HCT116 (cell line): ENCODE data around the gene SERINC3.

Experiments used
- CTCF ChIP-seq, 3 experiments: fragments of 200-600 bp in 1 of 3; sonication (generic) in 1 of 3; IDR thresholded peaks in 2 of 3; conservative IDR thresholded peaks in 1 of 3; 2 replicates each; pipeline ENCODE4 v1.5.1; 2012 to 2017; ENCODE audit warnings: low read depth in 2 of 3, low read length in 2 of 3, antibody characterized with exemption in 1 of 3, borderline replicate concordance in 1 of 3, control low read depth in 1 of 3, mild to moderate bottlenecking in 1 of 3, mixed read lengths in 1 of 3, mixed run types in 1 of 3, moderate library complexity in 1 of 3; ENCODE audit not compliant: insufficient read depth in 1 of 3
- EZH2 ChIP-seq: fragments of 200-600 bp; sonication (generic); IDR thresholded peaks from 2 replicates; pipeline ENCODE4 v1.6.1; 2017; ENCODE audit warnings: antibody characterized with exemption, mixed run types
- EZH2phosphoT487 ChIP-seq: fragments of 200-600 bp; IDR thresholded peaks from 2 replicates; pipeline ENCODE4 v1.6.1; 2018; ENCODE audit warnings: antibody characterized with exemption, borderline replicate concordance
- MAX ChIP-seq: IDR thresholded peaks from 2 replicates; pipeline ENCODE4 v1.6.1; 2012
- POLR2A ChIP-seq: IDR thresholded peaks from 2 replicates; pipeline ENCODE4 v1.7.0; 2011; ENCODE audit warnings: borderline replicate concordance; ENCODE audit not compliant: insufficient read depth, insufficient read length; ENCODE audit errors: extremely low read depth
- POLR2AphosphoS5 ChIP-seq: IDR thresholded peaks from 2 replicates; pipeline ENCODE4 v1.6.1; 2011; ENCODE audit warnings: mild to moderate bottlenecking, low read depth, low read length, moderate library complexity
- REST ChIP-seq: IDR thresholded peaks from 2 replicates; pipeline ENCODE4 v1.6.1; 2012; ENCODE audit warnings: low read depth
- SP1 ChIP-seq: IDR thresholded peaks from 2 replicates; pipeline ENCODE4 v1.6.1; 2012; ENCODE audit warnings: low read depth
- SRF ChIP-seq: IDR thresholded peaks from 2 replicates; pipeline ENCODE4 v1.6.1; 2012; ENCODE audit warnings: low read depth
- ZNF274 ChIP-seq: fragments of 200-500 bp; sonication (Bioruptor generic); IDR thresholded peaks from 2 replicates; pipeline ENCODE4 v1.6.1; 2014; ENCODE audit warnings: mild to moderate bottlenecking, low read depth, low read length, inconsistent platforms

GRCh38 chr20:44475372-44475693 is 46.5 kb downstream of the SERINC3 start:
- no peak for TF ChIP-seq POLR2A
- no peak for TF ChIP-seq ZNF274
- TF ChIP-seq POLR2AphosphoS5, result no peak
- TF ChIP-seq SP1, result no peak
- TF ChIP-seq EZH2phosphoT487, result no peak
- TF ChIP-seq CTCF (IDR thresholded peaks at IDR 0.05 in 2 of 3, conservative IDR thresholded peaks at IDR 0.05 in 1 of 3; ENCODE audit: borderline replicate concordance in 1 of 3, insufficient read depth in 1 of 3, low read depth in 2 of 3, low read length in 2 of 3), result no peak
- no peak for TF ChIP-seq EZH2
- no peak for TF ChIP-seq SRF
- no peak for TF ChIP-seq REST
- TF ChIP-seq MAX, result no peak
